Calu3 (cell line): Measurements from ENCODE around the gene ADGRV1. TPM values are rescaled to one million over a fixed set of nuclear protein-coding genes. Genes with fewer than 3 reads are reported as not detected.

ENCODE experiments used
- BruUV-seq: library from RNA; stranded (reverse); fragments of 400-500 nt; replicated peaks from 2 replicates; lab custom pipeline; 2021; lab: Mats Ljungman, UMichigan
- CTCF ChIA-PET: fragments of 300-600 bp; sonication (Branson Sonifier 250); formaldehyde crosslinking; loops from one replicate; lab custom pipeline; 2022; ENCODE audit warnings: antibody characterized with exemption; lab: Charles Lee
- DNase-seq: peaks from one replicate; pipeline ENCODE4 v3.0.0; 2022
- H3K27ac Mint-ChIP-seq: one replicate; pipeline ENCODE4 v1.8.0; 2022; ENCODE audit warnings: mixed read lengths; ENCODE audit not compliant: unreplicated experiment
- H3K27me3 Mint-ChIP-seq: one replicate; pipeline ENCODE4 v1.8.0; 2022; ENCODE audit warnings: mixed read lengths; ENCODE audit not compliant: unreplicated experiment
- H3K36me3 Mint-ChIP-seq: one replicate; pipeline ENCODE4 v1.8.0; 2022; ENCODE audit warnings: mild to moderate bottlenecking, moderate library complexity, mixed read lengths; ENCODE audit not compliant: insufficient read depth, unreplicated experiment
- H3K4me1 Mint-ChIP-seq: one replicate; pipeline ENCODE4 v1.8.0; 2022; ENCODE audit warnings: mild to moderate bottlenecking, low read depth, mixed read lengths; ENCODE audit not compliant: unreplicated experiment
- H3K4me3 Mint-ChIP-seq: one replicate; pipeline ENCODE4 v1.8.0; 2022; ENCODE audit warnings: mild to moderate bottlenecking, low read depth, moderate library complexity, mixed read lengths; ENCODE audit not compliant: unreplicated experiment
- H3K9me3 Mint-ChIP-seq: one replicate; pipeline ENCODE4 v1.8.0; 2022; ENCODE audit warnings: low read depth, mixed read lengths; ENCODE audit not compliant: unreplicated experiment
- intact Hi-C: fragments of 100-400 bp; cut with micrococcal nuclease; formaldehyde crosslinking; loops from one replicate; pipeline ENCODE4 v1.10.0; 2022; ENCODE audit not compliant: unreplicated experiment
- total RNA-seq: library from RNA; stranded (reverse); gene quantifications from 2 replicates; pipeline ENCODE4 v1.2.3, GENCODE V29; 2022
- TF ChIP-seq, protein P1 (sequence below): fragments of 200-600 bp; IDR thresholded peaks from one replicate; pipeline ENCODE4 v1.8.0; 2022; ENCODE audit warnings: antibody characterized with exemption; ENCODE audit not compliant: unreplicated experiment

The ADGRV1 gene
- total RNA-seq, 1 experiment from 2014 or later, result 1.8 TPM

DNA sequence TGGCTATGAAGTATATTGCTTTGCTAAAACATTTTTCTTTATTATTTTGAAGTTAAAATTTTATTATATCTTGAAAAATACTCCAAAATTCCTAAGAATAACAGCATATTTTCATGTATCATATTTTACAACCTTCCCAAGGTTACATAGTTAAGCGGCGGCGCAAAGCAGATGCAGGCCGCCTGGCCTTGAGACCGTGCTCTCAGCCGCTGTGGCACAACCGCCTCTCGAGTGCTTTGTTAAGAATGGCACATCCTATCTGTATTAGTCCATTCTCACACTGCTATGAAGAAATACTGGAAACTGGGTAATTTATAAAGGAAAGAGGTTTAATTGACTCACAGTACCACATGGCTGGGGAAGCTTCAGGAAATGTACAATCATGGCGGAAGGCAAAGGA is 595.7 kb downstream of the ADGRV1 start:
- Mint-ChIP-seq H3K9me3 (peaks cover 2% of the 10 kb centered on the region), H3K27me3 (no peaks in the 10 kb centered on the region), H3K27ac (no peak overlapping the region), H3K4me1 (peaks cover 50% of the 10 kb centered on the region), H3K36me3 (peaks cover 5% of the 10 kb centered on the region), H3K4me3 (no peak overlapping the region)
- TF ChIP-seq, protein P1, sequence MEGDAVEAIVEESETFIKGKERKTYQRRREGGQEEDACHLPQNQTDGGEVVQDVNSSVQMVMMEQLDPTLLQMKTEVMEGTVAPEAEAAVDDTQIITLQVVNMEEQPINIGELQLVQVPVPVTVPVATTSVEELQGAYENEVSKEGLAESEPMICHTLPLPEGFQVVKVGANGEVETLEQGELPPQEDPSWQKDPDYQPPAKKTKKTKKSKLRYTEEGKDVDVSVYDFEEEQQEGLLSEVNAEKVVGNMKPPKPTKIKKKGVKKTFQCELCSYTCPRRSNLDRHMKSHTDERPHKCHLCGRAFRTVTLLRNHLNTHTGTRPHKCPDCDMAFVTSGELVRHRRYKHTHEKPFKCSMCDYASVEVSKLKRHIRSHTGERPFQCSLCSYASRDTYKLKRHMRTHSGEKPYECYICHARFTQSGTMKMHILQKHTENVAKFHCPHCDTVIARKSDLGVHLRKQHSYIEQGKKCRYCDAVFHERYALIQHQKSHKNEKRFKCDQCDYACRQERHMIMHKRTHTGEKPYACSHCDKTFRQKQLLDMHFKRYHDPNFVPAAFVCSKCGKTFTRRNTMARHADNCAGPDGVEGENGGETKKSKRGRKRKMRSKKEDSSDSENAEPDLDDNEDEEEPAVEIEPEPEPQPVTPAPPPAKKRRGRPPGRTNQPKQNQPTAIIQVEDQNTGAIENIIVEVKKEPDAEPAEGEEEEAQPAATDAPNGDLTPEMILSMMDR, result no peak
- no peak for DNase-seq
- no TSS peak for BruUV-seq
- CTCF ChIA-PET, result no interaction called here
- intact Hi-C loops, result no loop called here

GRCh38 chr5:91155274-91155673 is 596.7 kb downstream of the ADGRV1 start:
- Mint-ChIP-seq H3K4me3 (no peak overlapping the region), H3K27ac (no peak overlapping the region), H3K9me3 (no peaks in the 10 kb centered on the region), H3K36me3 (peaks cover 5% of the 10 kb centered on the region), H3K27me3 (no peaks in the 10 kb centered on the region), H3K4me1 (peaks cover 44% of the 10 kb centered on the region)
- TF ChIP-seq, protein P1, result no peak
- no peak for DNase-seq
- CTCF ChIA-PET, result interaction anchor here (0.6 kb wide), 1 partner anchor 8 kb away, joined by 4 read pairs; no protein-coding TSS in a partner anchor
- no TSS peak for BruUV-seq
- intact Hi-C loops, result no loop called here

DNA sequence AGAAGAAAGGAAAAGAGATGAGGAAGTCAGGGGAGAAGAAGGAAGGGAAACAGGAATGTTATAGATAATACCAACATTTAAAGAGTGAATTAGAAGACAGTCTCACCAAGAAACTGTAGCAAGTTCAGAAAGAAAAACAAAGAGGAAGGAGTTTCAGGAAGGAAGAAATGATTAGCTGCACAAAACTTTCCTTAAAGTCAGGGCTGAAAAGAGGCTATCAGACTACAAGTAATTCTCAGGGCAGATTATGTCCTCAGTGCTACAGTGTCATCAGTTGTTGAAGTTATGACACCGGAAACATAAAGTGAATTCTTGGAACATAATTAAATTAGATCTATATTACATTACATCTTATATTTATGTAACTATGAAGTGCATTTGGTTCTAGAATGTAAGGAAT is 597.6 kb downstream of the ADGRV1 start:
- no peak overlapping the region for H3K4me3 Mint-ChIP-seq
- no TSS peak for BruUV-seq
- DNase-seq, result no peak
- H3K9me3 Mint-ChIP-seq, result no peaks in the 10 kb centered on the region
- TF ChIP-seq, protein P1, result no peak
- CTCF ChIA-PET, result interaction anchor here (0.6 kb wide), 1 partner anchor 234 kb away, joined by 6 read pairs; no protein-coding TSS in a partner anchor
- H3K27ac Mint-ChIP-seq, result no peak overlapping the region
- peaks cover 43% of the 10 kb centered on the region for H3K4me1 Mint-ChIP-seq
- intact Hi-C loops, result no loop called here
- peaks cover 5% of the 10 kb centered on the region for H3K36me3 Mint-ChIP-seq
- H3K27me3 Mint-ChIP-seq, result no peaks in the 10 kb centered on the region

DNA sequence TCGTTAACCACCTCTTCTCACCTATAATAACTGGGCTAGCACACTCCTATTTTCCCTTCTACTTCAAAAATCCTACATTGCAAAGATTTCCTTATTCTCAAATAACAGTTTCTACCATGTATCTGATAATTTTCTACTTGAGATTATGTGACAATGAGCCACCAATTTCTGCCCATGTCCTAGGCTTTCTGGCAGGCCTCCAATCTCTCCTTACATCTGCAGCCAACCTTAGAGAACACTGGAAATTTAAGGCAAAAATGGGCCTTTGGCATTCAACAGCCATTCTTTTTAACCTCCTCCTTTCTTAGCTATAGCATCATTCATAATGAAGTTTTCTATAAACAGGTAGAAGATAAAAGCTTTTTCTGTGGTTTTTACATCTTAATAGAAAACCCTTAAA is 599.4 kb downstream of the ADGRV1 start:
- Mint-ChIP-seq H3K4me1 (peaks cover 52% of the 10 kb centered on the region), H3K27ac (no peak overlapping the region), H3K9me3 (no peaks in the 10 kb centered on the region), H3K36me3 (peaks cover 12% of the 10 kb centered on the region), H3K4me3 (no peak overlapping the region), H3K27me3 (no peaks in the 10 kb centered on the region)
- no TSS peak for BruUV-seq
- TF ChIP-seq, protein P1, result no peak
- no peak for DNase-seq
- CTCF ChIA-PET, result no interaction called here
- intact Hi-C loops, result no loop called here
